RWPE1 (cell line): ENCODE measurements around the gene ARL15.

Experiments used
- CTCF ChIA-PET: fragments of 350-600 bp; sonication (Branson Sonifier 250); formaldehyde crosslinking; extraction: SDS; loops from one replicate; lab custom pipeline; 2021; lab: Yijun Ruan, JAX
- POLR2A ChIA-PET: fragments of 400-600 bp; formaldehyde crosslinking; extraction: SDS; loops from one replicate; lab custom pipeline; 2020; ENCODE audit warnings: antibody characterized with exemption; ENCODE audit not compliant: low non-redundant PET; lab: Yijun Ruan, JAX
- DNase-seq: peaks from one replicate; pipeline ENCODE4 v3.0.0; 2012; ENCODE audit warnings: low spot score
- H3K27ac ChIP-seq: fragments of 450-650 bp; 2 replicates; pipeline ENCODE4 v1.5.1; 2017
- TF ChIP-seq, protein P1 (sequence below): fragments of 450-650 bp; conservative IDR thresholded peaks from 2 replicates; pipeline ENCODE4 v1.5.1; 2017; ENCODE audit warnings: low read depth, mild to moderate bottlenecking

Gene ARL15

DNA sequence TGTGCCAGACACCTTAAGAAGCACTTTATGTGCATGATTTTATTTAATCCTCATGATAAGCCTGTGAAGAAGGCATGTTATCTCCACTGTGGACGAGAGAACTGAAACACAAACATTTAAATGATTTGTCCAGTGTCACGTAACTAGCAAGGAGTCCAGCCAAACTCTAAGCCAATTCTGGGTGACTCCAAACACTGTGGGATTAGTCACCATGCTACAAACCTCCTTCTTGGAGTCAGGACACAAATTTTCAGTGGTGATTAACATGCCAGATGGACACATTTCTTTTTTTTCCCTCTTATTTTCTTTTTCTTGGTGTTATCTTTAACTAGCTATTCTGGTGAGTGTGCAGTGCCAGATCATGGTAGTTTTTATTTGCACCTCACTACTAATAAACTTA lies 433.1 kb downstream of the ARL15 start:
- H3K27ac ChIP-seq = no peak overlapping the region
- POLR2A ChIA-PET = no interaction called here
- CTCF ChIA-PET = no interaction called here
- DNase-seq = no peak
- TF ChIP-seq, protein P1, sequence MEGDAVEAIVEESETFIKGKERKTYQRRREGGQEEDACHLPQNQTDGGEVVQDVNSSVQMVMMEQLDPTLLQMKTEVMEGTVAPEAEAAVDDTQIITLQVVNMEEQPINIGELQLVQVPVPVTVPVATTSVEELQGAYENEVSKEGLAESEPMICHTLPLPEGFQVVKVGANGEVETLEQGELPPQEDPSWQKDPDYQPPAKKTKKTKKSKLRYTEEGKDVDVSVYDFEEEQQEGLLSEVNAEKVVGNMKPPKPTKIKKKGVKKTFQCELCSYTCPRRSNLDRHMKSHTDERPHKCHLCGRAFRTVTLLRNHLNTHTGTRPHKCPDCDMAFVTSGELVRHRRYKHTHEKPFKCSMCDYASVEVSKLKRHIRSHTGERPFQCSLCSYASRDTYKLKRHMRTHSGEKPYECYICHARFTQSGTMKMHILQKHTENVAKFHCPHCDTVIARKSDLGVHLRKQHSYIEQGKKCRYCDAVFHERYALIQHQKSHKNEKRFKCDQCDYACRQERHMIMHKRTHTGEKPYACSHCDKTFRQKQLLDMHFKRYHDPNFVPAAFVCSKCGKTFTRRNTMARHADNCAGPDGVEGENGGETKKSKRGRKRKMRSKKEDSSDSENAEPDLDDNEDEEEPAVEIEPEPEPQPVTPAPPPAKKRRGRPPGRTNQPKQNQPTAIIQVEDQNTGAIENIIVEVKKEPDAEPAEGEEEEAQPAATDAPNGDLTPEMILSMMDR = no peak

DNA sequence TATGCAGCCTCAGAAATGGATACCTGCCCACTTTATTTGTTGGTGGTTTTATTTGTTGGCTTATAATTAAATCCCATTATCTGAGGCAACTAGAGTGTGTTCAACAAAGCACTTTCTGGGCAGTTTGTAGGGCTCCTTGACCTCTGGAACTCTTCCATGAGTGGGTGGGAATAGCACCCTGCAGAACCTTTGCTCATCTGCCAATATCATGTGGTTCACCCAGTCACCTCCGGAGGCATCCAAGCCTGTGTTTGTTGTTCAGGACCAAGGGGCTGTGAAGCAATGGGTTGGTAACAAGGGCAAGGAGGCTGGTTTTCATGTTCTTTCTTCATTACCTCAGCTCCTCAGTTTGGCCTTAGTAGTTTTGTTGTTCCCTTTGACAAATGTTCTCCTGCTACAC lies 436.0 kb downstream of the ARL15 start:
- ChIA-PET CTCF (interaction anchor here (0.6 to 0.7 kb wide), 2 partner anchors 305 to 328 kb away, joined by 3 read pairs; no protein-coding TSS in a partner anchor), POLR2A (no interaction called here)
- H3K27ac ChIP-seq = no peak overlapping the region
- DNase-seq = peak; percentile 53
- TF ChIP-seq, protein P1 = no peak

DNA sequence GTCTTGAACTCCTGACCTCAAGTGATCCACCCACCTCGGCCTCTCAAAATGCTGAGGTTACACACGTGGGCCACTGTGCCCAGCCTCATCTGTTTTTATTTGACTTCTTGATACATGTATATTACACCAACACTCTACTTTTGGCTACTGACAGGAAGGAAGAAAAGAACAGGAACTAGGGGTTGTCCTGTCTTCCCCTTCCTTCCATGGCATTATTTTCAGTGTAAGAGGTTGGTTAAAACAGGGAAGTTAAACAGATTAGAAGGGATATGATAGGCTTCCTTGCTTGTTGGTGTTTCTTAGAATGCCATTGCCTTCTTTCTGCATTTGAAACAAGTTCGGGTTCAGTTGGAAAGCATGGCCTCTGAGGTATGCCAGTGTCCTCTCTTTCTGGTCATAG lies 437.1 kb downstream of the ARL15 start:
- CTCF ChIA-PET = interaction anchor here (0.6 kb wide), 1 partner anchor 18 kb away, joined by 4 read pairs; no protein-coding TSS in a partner anchor

DNA sequence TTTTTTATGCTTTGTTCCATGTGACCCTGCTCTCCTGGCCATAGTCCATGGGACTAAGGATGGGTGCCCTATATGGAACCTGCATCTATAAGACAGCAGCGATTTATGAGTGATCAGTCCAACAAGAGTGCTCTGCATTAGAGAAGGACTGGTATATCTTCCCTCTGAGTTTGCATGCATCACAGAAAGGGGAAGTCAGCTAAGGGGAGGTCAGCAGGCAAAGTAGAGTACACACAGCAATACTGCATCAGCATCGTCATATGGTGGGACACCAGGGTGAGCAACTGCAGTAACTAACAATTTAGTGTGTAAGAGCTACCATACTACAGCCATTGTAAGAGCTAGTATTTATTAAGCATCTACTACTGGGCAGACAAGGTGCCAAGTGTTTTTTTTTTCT lies 438.6 kb downstream of the ARL15 start:
- H3K27ac ChIP-seq = no peak overlapping the region
- POLR2A ChIA-PET = no interaction called here
- CTCF ChIA-PET = no interaction called here
- TF ChIP-seq, protein P1 = no peak
- no peak for DNase-seq

More for the DNA sequence above, 437.1 kb downstream of the ARL15 start:
- no peak for DNase-seq
- TF ChIP-seq, protein P1 = no peak
- POLR2A ChIA-PET = no interaction called here
- H3K27ac ChIP-seq = no peak overlapping the region

DNA sequence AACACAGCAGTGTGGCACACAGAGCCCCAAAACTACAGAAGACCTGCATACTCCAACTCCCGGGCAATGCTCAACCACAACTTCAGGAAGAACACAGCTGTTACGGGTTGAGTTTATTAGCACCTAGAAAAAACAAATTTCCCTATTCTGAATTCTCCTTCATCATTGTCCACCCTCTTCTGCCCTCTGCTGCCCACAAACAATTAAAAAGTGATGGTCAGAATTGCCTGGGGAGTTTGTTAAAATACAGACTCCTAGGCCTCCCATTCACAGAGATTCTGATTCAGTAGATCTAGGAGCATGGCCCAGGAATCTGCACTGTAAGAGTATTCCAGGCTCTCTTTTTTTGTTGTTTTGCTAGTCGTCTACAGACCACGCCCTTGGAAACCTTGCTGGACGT lies 439.3 kb downstream of the ARL15 start:
- ChIA-PET POLR2A (no interaction called here), CTCF (interaction anchor here (0.6 kb wide), 1 partner anchor 358 kb away, joined by 3 read pairs; no protein-coding TSS in a partner anchor)
- H3K27ac ChIP-seq = no peak overlapping the region
- DNase-seq = no peak
- TF ChIP-seq, protein P1 = no peak

DNA sequence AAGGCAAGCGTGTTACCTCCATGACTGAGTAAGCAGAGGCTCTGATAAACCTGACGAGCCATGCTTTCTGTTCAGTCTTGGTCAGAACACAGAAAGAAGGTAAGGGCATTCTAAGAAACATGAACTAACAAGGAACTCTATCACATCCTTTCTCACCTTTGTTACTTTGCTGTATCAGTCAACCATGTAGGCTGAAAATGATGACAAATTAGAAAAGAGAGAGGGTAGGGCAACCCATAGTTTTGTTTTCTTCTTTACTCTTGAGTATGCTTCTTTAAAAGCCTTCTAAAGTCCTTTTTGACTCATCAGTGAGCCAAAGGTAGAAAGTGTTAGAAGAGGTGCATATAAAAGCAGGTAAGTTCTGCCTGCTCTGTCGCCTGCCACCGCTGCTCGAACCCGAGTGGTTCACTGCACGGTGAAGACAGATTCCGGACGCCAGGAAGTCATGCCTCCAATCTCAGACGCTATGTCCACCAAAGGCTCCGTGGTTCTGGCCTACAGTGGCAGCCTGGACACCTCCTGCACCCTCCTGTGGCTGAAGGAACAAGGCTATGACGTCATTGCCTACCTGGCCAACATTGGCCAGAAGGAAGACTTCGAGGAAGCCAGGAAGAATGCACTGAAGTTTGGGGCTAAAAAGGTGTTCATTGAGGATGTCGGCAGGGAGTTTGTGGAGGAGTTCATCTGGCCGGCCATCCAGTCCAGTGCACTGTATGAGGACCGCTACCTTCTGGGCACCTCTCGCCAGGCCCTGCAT lies 451.5 kb downstream of the ARL15 start:
- H3K27ac ChIP-seq = no peak overlapping the region
- ChIA-PET POLR2A (no interaction called here), CTCF (no interaction called here)
- TF ChIP-seq, protein P1 = no peak
- no peak for DNase-seq
